Activated CD4-positive, alpha-beta T cell treated with anti-CD3 and anti-CD28 coated beads, Interleukin-2, amount 10 ng/mL, durations not matched to agents 24 days and 14 days (primary cell): ENCODE measurements around the gene ALDH3A2. TPM values are rescaled to one million over a fixed set of nuclear protein-coding genes. Genes with fewer than 3 reads are reported as not detected.
"Not testable (repeated sequence)": the region's sequence is repeated elsewhere in the genome, so short reads cannot be mapped to it uniquely, and the experiment has no call there.

Source experiments
- DNase-seq: peaks from one replicate; pipeline ENCODE4 v3.0.0; 2022
- H3K27ac Mint-ChIP-seq: one replicate; pipeline ENCODE4 v1.8.0; 2022; ENCODE audit warnings: mild to moderate bottlenecking, mixed read lengths
- H3K27me3 Mint-ChIP-seq: one replicate; pipeline ENCODE4 v1.8.0; 2022; ENCODE audit warnings: mixed read lengths
- H3K36me3 Mint-ChIP-seq: one replicate; pipeline ENCODE4 v1.8.0; 2022; ENCODE audit warnings: low read depth, mild to moderate bottlenecking, mixed read lengths
- H3K4me1 Mint-ChIP-seq: one replicate; pipeline ENCODE4 v1.8.0; 2021; ENCODE audit warnings: mixed read lengths
- H3K4me3 Mint-ChIP-seq: one replicate; pipeline ENCODE4 v1.8.0; 2022; ENCODE audit warnings: mild to moderate bottlenecking, moderate library complexity, mixed read lengths
- H3K9me3 Mint-ChIP-seq: one replicate; pipeline ENCODE4 v1.8.0; 2021; ENCODE audit warnings: mixed read lengths
- intact Hi-C: fragments of 100-400 bp; cut with micrococcal nuclease; formaldehyde crosslinking; loops from one replicate; pipeline ENCODE4 v1.15.1; 2023
- total RNA-seq: library from RNA; stranded (reverse); gene quantifications from 2 replicates; pipeline ENCODE4 v1.2.3, GENCODE V29; 2022

ALDH3A2 gene
- total RNA-seq, 1 donor from 2014 or later, result 34.3 TPM

DNA sequence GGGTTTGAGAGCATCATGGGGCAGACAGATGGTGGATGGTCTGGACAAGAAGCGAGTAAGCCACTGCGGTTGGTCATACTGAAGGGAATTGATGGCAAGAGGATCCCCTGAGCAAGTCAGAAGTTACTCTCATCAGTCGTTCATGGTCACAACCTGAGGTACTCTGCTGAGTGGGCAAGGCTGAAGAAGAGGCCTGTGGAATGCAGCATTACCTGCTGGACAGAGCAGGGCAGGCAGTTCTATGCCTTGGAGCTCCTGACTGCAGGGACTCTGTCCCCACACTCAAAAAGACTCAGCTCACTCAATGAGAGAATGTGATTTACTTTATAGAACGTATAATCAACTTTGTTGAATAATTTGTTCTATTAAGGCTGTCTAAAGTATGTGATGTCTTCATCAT is 28.3 kb downstream of the ALDH3A2 start:
- intact Hi-C loops, result loop anchor here (10.0 kb wide), 1 partner anchor 52 kb away; no protein-coding TSS in a partner anchor
- Mint-ChIP-seq H3K27me3 (no peaks in the 10 kb centered on the region), H3K27ac (no peak overlapping the region)

DNA sequence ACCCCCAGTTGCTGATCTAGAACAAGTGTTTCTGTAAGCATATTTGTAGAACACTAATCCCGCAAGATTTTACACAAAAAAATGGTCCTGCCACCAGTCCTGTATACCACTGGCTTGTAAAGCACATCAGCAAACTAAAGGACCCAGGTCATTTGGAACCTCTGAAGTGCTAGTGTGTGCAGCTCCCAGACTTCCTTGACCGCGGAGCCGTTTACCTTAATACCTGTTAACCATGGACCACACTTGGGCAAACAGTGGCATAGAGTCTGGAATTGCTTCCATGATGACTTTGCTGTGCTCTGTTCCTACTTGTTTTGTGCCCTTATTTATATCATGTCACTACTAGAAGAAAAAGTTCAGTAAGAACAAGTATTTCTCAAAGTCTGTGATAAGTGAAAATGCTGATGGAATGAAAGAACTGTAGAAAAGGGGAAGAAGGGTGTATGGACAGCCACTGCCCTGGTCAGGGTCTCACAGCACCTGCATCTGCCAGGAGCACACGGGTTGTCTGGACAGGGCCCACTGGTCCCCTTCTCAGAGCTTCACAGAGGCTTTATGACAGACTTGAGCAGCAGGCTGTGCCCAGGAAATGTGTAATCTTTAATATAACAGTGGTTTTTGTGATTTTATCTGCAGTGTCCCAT is 29.3 kb downstream of the ALDH3A2 start:
- intact Hi-C loops, result loop anchor here (10.0 kb wide), 1 partner anchor 53 kb away; no protein-coding TSS in a partner anchor
- H3K4me1 Mint-ChIP-seq, result peaks cover 2% of the 10 kb centered on the region
- H3K27me3 Mint-ChIP-seq, result no peaks in the 10 kb centered on the region
- no peak for DNase-seq
- no peak overlapping the region for H3K27ac Mint-ChIP-seq
- peaks cover 5% of the 10 kb centered on the region for H3K36me3 Mint-ChIP-seq
- H3K9me3 Mint-ChIP-seq, result no peaks in the 10 kb centered on the region
- no peak overlapping the region for H3K4me3 Mint-ChIP-seq

More for the DNA sequence above, 28.3 kb downstream of the ALDH3A2 start:
- H3K9me3 Mint-ChIP-seq, result no peaks in the 10 kb centered on the region
- H3K36me3 Mint-ChIP-seq, result peaks cover 9% of the 10 kb centered on the region
- H3K4me3 Mint-ChIP-seq, result no peak overlapping the region
- DNase-seq, result no peak
- peaks cover 2% of the 10 kb centered on the region for H3K4me1 Mint-ChIP-seq

DNA sequence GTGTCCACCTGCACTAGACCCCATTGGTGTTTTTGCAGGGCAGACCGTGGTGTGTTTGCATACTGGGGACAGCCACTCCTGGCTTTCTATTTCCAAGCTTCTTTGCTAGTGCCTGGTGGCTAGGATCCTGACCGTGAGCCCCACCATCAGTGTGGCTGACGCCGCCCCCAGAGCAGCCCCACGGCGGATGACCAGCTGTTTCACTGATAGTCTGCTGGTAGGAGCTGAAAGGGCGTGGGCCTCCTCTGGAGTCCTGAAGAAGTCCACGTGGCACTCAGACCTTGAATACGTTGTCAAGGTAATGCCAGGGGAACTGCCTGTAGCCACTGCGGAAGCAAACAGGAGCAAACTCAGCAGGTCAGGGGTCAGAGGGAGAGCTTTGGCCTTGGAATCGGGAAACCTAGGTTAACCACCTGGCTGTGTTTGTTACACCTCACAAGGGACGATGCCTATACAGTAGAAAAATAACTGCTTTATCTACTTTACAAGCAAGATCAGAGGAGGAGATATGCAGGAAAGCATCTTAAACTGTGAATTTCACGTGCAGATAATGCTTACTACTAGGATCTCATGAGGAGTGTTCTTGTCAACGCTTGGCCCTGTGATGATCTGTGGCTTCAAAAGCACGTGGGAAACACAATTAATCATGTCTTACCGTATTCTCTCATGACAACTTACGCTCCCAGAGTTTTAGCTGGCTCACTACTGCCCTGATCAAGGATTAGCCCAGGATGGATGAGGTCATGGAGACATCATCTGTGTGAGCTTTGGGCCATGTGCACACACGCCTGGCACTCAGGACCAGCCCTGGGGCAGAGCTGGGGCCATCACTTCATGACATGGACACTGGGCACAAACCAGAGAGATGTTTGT is 30.3 kb downstream of the ALDH3A2 start:
- no peak for DNase-seq
- intact Hi-C loops, result loop anchor here (10.0 kb wide), 1 partner anchor 54 kb away; no protein-coding TSS in a partner anchor
- peaks cover 2% of the 10 kb centered on the region for H3K4me1 Mint-ChIP-seq
- H3K9me3 Mint-ChIP-seq, result no peaks in the 10 kb centered on the region
- H3K4me3 Mint-ChIP-seq, result no peak overlapping the region
- peaks cover 5% of the 10 kb centered on the region for H3K36me3 Mint-ChIP-seq
- no peaks in the 10 kb centered on the region for H3K27me3 Mint-ChIP-seq
- H3K27ac Mint-ChIP-seq, result no peak overlapping the region

DNA sequence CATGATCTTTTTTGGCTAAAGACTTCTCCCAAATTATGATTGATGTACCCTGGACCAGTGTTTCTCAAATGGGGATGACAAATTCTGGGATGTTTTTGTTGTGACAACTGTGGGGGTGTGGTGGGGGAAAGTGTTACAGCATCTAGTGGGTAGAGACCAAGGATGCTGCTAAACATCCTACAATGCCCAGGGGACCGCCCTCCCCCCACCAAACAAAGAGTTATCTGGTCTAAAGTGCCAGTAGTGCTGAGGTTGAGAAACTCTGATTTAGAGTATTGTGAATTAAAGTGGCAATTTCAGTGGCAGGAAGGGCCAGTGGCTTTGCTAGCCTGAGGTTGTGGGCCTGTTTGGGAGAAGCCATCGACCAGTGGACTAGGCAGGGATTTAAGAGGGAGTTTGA is 34.6 kb downstream of the ALDH3A2 start:
- intact Hi-C loops, result no loop called here
- H3K27me3 Mint-ChIP-seq, result peaks cover under 1% of the 10 kb centered on the region
- H3K4me3 Mint-ChIP-seq, result no peak overlapping the region
- no peaks in the 10 kb centered on the region for H3K9me3 Mint-ChIP-seq
- H3K4me1 Mint-ChIP-seq, result no peaks in the 10 kb centered on the region
- H3K27ac Mint-ChIP-seq, result no peak overlapping the region
- H3K36me3 Mint-ChIP-seq, result no peaks in the 10 kb centered on the region
- no peak for DNase-seq

DNA sequence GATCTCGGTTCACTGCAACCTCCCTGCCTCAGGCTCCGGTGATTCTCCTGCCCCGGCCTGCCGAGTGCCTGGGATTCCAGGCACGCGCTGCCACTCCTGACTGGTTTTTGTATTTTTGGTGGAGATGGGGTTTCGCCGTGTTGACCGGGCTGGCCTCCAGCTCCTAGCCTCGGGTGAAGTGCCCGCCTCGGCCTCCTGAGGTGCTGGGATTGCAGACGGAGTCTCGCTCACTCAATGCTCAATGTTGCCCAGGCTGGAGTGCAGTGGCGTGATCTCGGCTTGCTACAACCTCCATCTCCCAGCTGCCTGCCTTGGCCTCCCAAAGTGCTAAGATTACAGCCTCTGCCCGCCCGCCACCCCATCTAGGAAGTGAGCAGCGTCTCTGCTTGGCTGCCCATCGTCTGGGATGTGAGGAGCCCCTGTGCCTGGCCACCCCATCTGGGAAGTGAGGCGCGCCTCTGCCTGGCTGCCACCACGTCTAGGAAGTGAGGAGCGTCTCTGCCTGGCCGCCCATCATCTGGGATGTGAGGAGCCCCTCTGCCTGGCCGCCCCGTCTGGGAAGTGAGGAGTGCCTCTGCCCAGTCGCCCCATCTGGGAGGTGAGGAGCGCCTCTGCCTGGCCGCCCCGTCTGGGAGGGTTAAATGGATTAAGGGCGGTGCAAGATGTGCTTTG is 36.5 kb downstream of the ALDH3A2 start:
- H3K4me3 Mint-ChIP-seq, DNase-seq, H3K4me1 Mint-ChIP-seq, H3K27me3 Mint-ChIP-seq, H3K9me3 Mint-ChIP-seq, intact Hi-C loops, H3K27ac Mint-ChIP-seq, H3K36me3 Mint-ChIP-seq: not testable (repeated sequence)

DNA sequence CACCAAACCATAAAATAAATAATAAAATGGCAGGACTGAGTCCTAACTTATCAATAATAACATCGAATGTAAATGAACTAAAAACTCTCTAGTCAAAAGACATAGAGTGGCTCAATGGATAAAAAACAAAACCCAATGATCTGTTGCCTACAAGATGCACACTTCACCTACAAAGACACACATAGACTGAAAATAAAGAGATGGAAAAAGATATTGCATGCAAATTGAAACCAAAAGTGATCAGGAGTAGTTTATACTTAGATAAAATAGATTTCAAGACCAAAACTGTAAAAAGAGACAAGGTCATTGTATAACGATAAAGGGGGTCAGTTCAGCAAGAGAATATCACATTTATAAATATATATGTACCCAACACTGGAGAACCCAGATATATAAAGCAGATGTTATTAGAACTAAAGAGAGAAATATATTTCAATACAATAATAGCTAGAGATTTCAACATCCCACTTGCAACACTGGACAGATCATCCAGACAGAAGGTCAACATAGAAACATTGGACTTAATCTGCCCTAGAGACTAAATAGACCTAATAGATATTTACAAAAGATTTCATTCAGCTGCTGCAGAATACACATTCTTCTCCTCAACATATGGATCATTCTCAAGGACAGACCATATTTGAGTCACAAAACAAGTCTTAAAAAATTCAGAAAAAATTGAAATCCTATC is 38.0 kb downstream of the ALDH3A2 start:
- no peak for DNase-seq
- Mint-ChIP-seq H3K27me3 (peaks cover 2% of the 10 kb centered on the region), H3K36me3 (no peaks in the 10 kb centered on the region), H3K4me3 (no peak overlapping the region), H3K4me1 (no peaks in the 10 kb centered on the region), H3K27ac (no peak overlapping the region), H3K9me3 (no peaks in the 10 kb centered on the region)
- intact Hi-C loops, result no loop called here

DNA sequence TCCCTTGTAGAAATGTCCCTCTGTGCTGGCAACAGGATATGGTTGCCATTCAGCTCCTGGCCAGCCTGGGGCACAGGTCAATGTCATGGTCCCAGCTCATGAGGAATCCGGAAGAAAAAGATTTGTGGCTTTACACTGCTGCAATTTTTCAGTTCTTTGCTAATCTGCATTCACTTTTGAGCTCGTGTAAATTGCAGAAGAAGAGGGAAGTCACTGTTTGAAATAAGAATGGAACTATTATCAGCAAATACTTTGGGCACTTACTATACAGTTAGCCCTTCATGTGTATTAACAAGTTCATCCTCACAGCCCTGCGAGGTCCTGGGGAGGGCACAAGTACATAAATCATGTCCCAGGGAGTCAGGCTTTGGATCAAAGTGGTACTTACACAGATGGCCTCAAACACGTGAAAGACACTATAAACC is 53.7 kb downstream of the ALDH3A2 start:
- Mint-ChIP-seq H3K27ac (no peak overlapping the region), H3K4me3 (no peak overlapping the region), H3K4me1 (no peaks in the 10 kb centered on the region), H3K36me3 (no peaks in the 10 kb centered on the region), H3K9me3 (no peaks in the 10 kb centered on the region), H3K27me3 (no peaks in the 10 kb centered on the region)
- intact Hi-C loops, result no loop called here
- no peak for DNase-seq

DNA sequence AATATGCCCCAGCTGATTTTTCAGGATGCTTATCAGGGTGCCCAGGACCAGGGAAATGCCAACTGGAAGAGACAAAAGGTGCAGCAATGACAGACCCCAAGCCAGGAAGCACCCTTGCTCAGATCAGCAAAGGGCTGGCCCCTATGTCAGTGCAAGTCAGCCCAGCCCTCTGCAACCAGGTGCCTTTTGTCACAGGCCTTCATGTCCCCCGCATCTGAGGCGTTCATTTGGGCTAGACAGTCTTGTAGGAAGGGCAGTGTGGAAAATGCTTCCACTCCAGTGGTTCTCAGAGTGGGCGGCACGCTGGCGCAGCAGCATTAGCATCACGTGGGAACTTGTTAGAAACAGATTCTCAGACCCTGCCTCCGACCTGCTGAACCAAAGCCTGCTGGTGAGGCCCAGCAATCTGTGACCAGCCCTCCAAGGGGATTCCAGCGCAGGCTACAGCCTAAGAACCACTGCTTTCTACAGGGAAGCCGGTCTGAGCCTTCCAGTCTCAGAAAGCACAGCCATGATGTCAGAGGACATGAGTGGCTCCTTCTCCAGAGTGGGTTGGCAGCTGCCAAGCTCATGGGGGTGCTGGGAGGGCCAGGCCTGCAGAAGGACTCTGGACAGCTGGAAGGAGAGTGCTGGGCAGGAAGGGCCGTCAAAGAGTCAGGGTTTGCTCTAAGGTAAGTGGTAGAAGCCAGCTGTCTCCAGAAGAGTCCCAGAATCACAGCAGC is 54.7 kb downstream of the ALDH3A2 start:
- Mint-ChIP-seq H3K36me3 (no peaks in the 10 kb centered on the region), H3K27ac (no peak overlapping the region), H3K4me1 (no peaks in the 10 kb centered on the region), H3K27me3 (no peaks in the 10 kb centered on the region), H3K9me3 (no peaks in the 10 kb centered on the region), H3K4me3 (no peak overlapping the region)
- intact Hi-C loops, result no loop called here
- no peak for DNase-seq

DNA sequence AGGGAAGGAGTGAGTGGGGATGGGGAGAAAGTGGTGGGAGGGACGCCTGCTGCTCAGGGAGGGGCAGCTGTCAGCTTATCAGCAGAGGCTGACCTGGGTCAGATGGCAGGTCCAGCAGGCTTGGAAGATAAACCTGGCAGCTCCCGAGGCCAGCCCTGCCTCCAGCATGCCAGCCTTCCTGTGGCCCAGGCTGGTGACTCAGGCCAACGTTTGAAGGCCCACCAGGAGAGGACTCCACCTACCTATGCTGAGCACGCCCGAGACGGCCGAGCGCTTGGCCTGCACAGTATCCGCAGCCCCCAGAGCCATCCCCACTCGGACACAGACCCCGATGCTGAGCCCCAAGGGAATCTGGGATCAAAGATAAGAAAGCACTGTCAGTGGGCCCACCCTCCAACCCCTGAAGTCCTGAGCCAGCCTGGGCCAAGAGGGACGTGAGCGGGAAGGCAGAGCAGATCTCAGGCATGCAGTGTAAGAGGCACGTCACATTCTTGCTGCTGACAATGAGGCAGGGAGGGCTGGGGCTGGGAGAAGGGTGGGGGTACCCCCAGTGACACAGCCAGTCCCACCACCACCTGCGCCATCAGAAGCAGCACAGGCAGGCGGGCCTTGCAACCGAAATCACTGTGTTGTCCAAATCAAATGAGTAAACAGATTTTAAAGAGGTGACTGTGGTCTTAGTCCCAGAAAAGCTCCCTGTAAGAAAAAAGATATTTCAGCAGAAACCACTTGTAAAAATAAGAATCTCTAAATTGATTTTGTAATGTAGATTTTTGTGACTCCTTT is 55.5 kb downstream of the ALDH3A2 start:
- H3K4me1 Mint-ChIP-seq, result no peaks in the 10 kb centered on the region
- no peaks in the 10 kb centered on the region for H3K36me3 Mint-ChIP-seq
- no peaks in the 10 kb centered on the region for H3K9me3 Mint-ChIP-seq
- H3K27ac Mint-ChIP-seq, result no peak overlapping the region
- H3K4me3 Mint-ChIP-seq, result no peak overlapping the region
- no peak for DNase-seq
- no peaks in the 10 kb centered on the region for H3K27me3 Mint-ChIP-seq
- intact Hi-C loops, result no loop called here

DNA sequence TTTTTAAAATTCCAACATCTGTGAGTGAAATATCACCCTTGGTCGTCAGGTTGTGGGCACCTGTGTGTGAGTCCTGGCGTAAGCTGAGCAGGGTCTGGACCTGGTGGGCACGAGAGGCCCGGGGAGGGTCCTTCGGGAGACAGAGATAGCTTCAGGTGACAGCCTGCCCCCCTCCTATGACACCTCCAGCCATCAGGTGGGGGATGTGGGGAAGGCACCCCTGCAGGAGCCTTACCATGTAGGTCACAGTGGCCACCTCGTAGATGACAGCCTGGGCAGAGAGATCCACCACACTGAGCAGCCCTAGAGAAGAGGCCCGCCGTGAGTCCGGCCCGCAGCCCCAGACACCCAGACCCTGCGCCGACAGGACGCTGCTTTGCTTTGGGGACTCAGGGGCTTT is 56.6 kb downstream of the ALDH3A2 start:
- intact Hi-C loops, result no loop called here
- Mint-ChIP-seq H3K27me3 (no peaks in the 10 kb centered on the region), H3K4me1 (no peaks in the 10 kb centered on the region), H3K36me3 (no peaks in the 10 kb centered on the region), H3K4me3 (no peak overlapping the region), H3K27ac (no peak overlapping the region), H3K9me3 (no peaks in the 10 kb centered on the region)
- no peak for DNase-seq

DNA sequence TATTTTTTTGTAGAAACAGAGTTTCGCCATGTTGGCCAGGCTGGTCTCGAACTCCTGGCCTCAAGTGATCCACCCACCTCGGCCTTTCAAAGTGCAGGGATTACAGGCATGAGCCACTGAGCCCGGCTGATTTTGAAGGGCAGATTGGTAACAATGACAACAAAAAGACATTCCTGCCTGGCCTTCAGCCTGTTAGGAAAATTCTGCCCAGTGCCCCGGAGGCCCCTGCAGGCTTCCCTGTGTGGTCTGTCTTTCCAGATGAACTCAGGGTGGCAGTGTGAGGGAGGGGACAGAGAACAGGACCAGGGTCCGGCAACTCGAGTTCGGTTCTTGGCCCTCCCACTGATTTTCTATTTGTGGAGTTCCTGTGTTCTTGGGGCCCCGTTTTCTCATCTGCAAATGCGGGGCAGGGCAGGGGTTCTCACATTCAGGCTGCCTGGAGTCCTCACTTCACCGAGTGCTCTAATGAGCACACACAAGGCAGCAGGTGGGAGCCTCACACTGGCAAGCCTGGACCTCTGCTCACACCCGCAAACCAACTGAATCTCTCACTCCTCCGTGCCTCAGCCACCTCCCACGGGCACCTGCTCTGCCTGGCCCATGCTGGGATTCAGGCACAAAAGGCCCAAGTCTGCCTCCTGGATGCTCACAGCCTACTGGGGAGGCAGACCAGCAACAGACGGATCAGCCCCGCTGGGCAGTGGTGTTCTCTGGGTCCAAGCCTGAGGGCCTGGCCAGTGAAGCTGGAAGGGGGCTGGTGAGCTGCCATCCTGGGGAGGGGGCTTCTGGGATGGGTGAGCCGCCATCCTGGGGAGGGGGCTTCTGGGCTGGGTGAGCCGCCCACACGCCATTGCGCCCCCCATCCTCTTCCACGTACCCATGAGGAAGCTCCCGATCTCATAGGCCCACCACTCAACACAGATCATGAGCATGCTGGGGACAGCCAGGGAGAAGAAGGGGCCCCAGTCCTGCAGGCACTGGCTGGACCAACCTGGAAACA is 57.5 kb downstream of the ALDH3A2 start:
- Mint-ChIP-seq H3K27me3 (no peaks in the 10 kb centered on the region), H3K36me3 (no peaks in the 10 kb centered on the region), H3K4me1 (no peaks in the 10 kb centered on the region), H3K27ac (no peak overlapping the region), H3K9me3 (no peaks in the 10 kb centered on the region), H3K4me3 (no peak overlapping the region)
- DNase-seq, result no peak
- intact Hi-C loops, result no loop called here
